Measurements from ENCODE around the gene LSM10. TPM values are rescaled to one million over a fixed set of nuclear protein-coding genes. Genes with fewer than 3 reads are reported as not detected.

The LSM10 gene
- total and polyA plus RNA-seq, 9 of the 15 experiments (the other 6 are each of a cell fraction or from before 2014, with no cell fraction given), result 13.2 to 146 (median 68.9) TPM

GRCh38 chr1:36400825-36401601 is 3.3 kb upstream of the LSM10 start (continued):
- TF ChIP-seq, protein P1, sequence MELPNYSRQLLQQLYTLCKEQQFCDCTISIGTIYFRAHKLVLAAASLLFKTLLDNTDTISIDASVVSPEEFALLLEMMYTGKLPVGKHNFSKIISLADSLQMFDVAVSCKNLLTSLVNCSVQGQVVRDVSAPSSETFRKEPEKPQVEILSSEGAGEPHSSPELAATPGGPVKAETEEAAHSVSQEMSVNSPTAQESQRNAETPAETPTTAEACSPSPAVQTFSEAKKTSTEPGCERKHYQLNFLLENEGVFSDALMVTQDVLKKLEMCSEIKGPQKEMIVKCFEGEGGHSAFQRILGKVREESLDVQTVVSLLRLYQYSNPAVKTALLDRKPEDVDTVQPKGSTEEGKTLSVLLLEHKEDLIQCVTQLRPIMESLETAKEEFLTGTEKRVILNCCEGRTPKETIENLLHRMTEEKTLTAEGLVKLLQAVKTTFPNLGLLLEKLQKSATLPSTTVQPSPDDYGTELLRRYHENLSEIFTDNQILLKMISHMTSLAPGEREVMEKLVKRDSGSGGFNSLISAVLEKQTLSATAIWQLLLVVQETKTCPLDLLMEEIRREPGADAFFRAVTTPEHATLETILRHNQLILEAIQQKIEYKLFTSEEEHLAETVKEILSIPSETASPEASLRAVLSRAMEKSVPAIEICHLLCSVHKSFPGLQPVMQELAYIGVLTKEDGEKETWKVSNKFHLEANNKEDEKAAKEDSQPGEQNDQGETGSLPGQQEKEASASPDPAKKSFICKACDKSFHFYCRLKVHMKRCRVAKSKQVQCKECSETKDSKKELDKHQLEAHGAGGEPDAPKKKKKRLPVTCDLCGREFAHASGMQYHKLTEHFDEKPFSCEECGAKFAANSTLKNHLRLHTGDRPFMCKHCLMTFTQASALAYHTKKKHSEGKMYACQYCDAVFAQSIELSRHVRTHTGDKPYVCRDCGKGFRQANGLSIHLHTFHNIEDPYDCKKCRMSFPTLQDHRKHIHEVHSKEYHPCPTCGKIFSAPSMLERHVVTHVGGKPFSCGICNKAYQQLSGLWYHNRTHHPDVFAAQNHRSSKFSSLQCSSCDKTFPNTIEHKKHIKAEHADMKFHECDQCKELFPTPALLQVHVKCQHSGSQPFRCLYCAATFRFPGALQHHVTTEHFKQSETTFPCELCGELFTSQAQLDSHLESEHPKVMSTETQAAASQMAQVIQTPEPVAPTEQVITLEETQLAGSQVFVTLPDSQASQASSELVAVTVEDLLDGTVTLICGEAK (IDR thresholded peaks at IDR 0.05), result peak; percentile 94
- TF ChIP-seq, protein P1 (CRISPR knock-in tag; IDR thresholded peaks at IDR 0.05), result no peak
- TF ChIP-seq POLR2AphosphoS2 (IDR thresholded peaks at IDR 0.05; ENCODE audit: low read length), result no peak
- TF ChIP-seq HES1 (IDR thresholded peaks at IDR 0.05; ENCODE audit: low read depth), result no peak
- TF ChIP-seq PYGO2 (tag; IDR thresholded peaks at IDR 0.05), result no peak
- TF ChIP-seq PHF20 (IDR thresholded peaks at IDR 0.05; ENCODE audit: partially characterized antibody), result peak; percentile 82
- TF ChIP-seq ZNF384 (IDR thresholded peaks at IDR 0.05; ENCODE audit: low read depth, low read length), result no peak; the same call in 1 of the 2 replicates
- TF ChIP-seq NCOA1 (IDR thresholded peaks at IDR 0.05; ENCODE audit: low read depth), result peak; percentile 91
- TF ChIP-seq, protein P2, sequence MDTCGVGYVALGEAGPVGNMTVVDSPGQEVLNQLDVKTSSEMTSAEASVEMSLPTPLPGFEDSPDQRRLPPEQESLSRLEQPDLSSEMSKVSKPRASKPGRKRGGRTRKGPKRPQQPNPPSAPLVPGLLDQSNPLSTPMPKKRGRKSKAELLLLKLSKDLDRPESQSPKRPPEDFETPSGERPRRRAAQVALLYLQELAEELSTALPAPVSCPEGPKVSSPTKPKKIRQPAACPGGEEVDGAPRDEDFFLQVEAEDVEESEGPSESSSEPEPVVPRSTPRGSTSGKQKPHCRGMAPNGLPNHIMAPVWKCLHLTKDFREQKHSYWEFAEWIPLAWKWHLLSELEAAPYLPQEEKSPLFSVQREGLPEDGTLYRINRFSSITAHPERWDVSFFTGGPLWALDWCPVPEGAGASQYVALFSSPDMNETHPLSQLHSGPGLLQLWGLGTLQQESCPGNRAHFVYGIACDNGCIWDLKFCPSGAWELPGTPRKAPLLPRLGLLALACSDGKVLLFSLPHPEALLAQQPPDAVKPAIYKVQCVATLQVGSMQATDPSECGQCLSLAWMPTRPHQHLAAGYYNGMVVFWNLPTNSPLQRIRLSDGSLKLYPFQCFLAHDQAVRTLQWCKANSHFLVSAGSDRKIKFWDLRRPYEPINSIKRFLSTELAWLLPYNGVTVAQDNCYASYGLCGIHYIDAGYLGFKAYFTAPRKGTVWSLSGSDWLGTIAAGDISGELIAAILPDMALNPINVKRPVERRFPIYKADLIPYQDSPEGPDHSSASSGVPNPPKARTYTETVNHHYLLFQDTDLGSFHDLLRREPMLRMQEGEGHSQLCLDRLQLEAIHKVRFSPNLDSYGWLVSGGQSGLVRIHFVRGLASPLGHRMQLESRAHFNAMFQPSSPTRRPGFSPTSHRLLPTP (IDR thresholded peaks at IDR 0.05; ENCODE audit: borderline replicate concordance, extremely low read depth, insufficient read length), result no peak
- TF ChIP-seq, protein P3, sequence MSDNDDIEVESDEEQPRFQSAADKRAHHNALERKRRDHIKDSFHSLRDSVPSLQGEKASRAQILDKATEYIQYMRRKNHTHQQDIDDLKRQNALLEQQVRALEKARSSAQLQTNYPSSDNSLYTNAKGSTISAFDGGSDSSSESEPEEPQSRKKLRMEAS (CRISPR knock-in tag; IDR thresholded peaks at IDR 0.05), result no peak
- TF ChIP-seq CTCF (IDR thresholded peaks at IDR 0.05 in 2 of 3, conservative IDR thresholded peaks at IDR 0.05 in 1 of 3; ENCODE audit: insufficient read depth in 2 of 3, low read depth in 1 of 3, low read length in 3 of 3), result peak in 1 of 3 experiments; percentile 36; a peak in 2 of 6 replicates
- no peak for TF ChIP-seq KDM1A (IDR thresholded peaks at IDR 0.05)

Measured in K562 (cell line).